ENCODE data around the gene PPM1E.
"Not testable (repeated sequence)": the region's sequence is repeated elsewhere in the genome, so short reads cannot be mapped to it uniquely, and the experiment has no call there.

PPM1E gene

GRCh38 chr17:58779446-58779845 lies 23.8 kb downstream of the PPM1E start:
- no peak for DNase-seq (ENCODE audit: low read depth)

- DNase-seq (ENCODE audit: low read depth) = peak; percentile 4
Measured at GRCh38 chr17:58783380-58783779, 27.7 kb downstream of the PPM1E start.

GRCh38 chr17:58785097-58785496 lies 29.4 kb downstream of the PPM1E start:
- no peak for DNase-seq (ENCODE audit: low read depth)

- DNase-seq (ENCODE audit: low read depth) = peak; percentile 86
Measured at GRCh38 chr17:58786586-58787295, 31.1 kb downstream of the PPM1E start.

GRCh38 chr17:58788199-58788598 lies 32.5 kb downstream of the PPM1E start:
- no peak for DNase-seq (ENCODE audit: low read depth)

GRCh38 chr17:58789160-58789559 lies 33.5 kb downstream of the PPM1E start:
- no peak for DNase-seq (ENCODE audit: low read depth)

GRCh38 chr17:58789831-58790230 lies 34.2 kb downstream of the PPM1E start:
- DNase-seq (ENCODE audit: low read depth) = no peak

GRCh38 chr17:58794508-58794907 lies 38.9 kb downstream of the PPM1E start:
- not testable (repeated sequence) for DNase-seq (ENCODE audit: low read depth)

- no peak for DNase-seq (ENCODE audit: low read depth)
Measured at GRCh38 chr17:58802188-58802587, 46.5 kb downstream of the PPM1E start.

GRCh38 chr17:58806046-58806445 lies 50.4 kb downstream of the PPM1E start:
- no peak for DNase-seq (ENCODE audit: low read depth)

- DNase-seq (ENCODE audit: low read depth) = no peak
Measured at GRCh38 chr17:58808609-58809563, 53.2 kb downstream of the PPM1E start.

- DNase-seq (ENCODE audit: low read depth) = no peak
Measured at GRCh38 chr17:58809564-58809936, 53.9 kb downstream of the PPM1E start.

- no peak for DNase-seq (ENCODE audit: low read depth)
Measured at GRCh38 chr17:58811290-58811689, 55.6 kb downstream of the PPM1E start.

GRCh38 chr17:58813712-58814111 lies 58.1 kb downstream of the PPM1E start:
- DNase-seq (ENCODE audit: low read depth) = no peak

- no peak for DNase-seq (ENCODE audit: low read depth)
Measured at GRCh38 chr17:58818654-58819053, 63.0 kb downstream of the PPM1E start.

- DNase-seq (ENCODE audit: low read depth) = no peak
Measured at GRCh38 chr17:58822148-58823050, 66.7 kb downstream of the PPM1E start.

GRCh38 chr17:58823051-58823525 lies 67.4 kb downstream of the PPM1E start:
- DNase-seq (ENCODE audit: low read depth) = no peak

- no peak for DNase-seq (ENCODE audit: low read depth)
Measured at GRCh38 chr17:58829172-58829637, 73.6 kb downstream of the PPM1E start.

- DNase-seq (ENCODE audit: low read depth) = no peak
Measured at GRCh38 chr17:58831780-58832179, 76.1 kb downstream of the PPM1E start.

GRCh38 chr17:58832514-58832913 lies 76.9 kb downstream of the PPM1E start:
- DNase-seq (ENCODE audit: low read depth) = no peak

GRCh38 chr17:58837699-58838098 lies 82.0 kb downstream of the PPM1E start:
- DNase-seq (ENCODE audit: low read depth) = no peak

Data from ELR (cell line).